WTC11 (cell line): ENCODE measurements around the gene VLDLR.

Experiments used
- MYBL2 ChIP-seq: sonication (generic); formaldehyde crosslinking; IDR thresholded peaks from 2 replicates; pipeline ENCODE4 v1.8.1; 2023; ENCODE audit warnings: mild to moderate bottlenecking, moderate library complexity, missing genetic modification reagents
- NFE2L1 ChIP-seq: sonication (generic); formaldehyde crosslinking; IDR thresholded peaks from 2 replicates; pipeline ENCODE4 v1.8.1; 2023; ENCODE audit warnings: missing genetic modification reagents
- SMAD3 ChIP-seq: sonication (generic); formaldehyde crosslinking; IDR thresholded peaks from 2 replicates; pipeline ENCODE4 v1.8.0; 2022; ENCODE audit warnings: missing genetic modification reagents, mild to moderate bottlenecking, borderline replicate concordance
- ZNF263 ChIP-seq: sonication (generic); formaldehyde crosslinking; IDR thresholded peaks from 2 replicates; pipeline ENCODE4 v1.8.1; 2022; ENCODE audit warnings: low read depth, mild to moderate bottlenecking, moderate library complexity, missing genetic modification reagents
- ZNF317 ChIP-seq: sonication (generic); formaldehyde crosslinking; IDR thresholded peaks from 2 replicates; pipeline ENCODE4 v1.8.1; 2023; ENCODE audit warnings: low read depth, mild to moderate bottlenecking, moderate library complexity, missing genetic modification reagents, borderline replicate concordance
- ZNF671 ChIP-seq: fragments of 250-450 bp; sonication (Bioruptor Pico); IDR thresholded peaks from 2 replicates; pipeline ENCODE4 v1.8.0; 2021; ENCODE audit warnings: mild to moderate bottlenecking
- TF ChIP-seq, protein P1 (sequence below): fragments of 200-600 bp; IDR thresholded peaks from 2 replicates; pipeline ENCODE4 v1.8.0; 2022; ENCODE audit warnings: antibody characterized with exemption
- TF ChIP-seq, protein P2 (sequence below): sonication (generic); formaldehyde crosslinking; IDR thresholded peaks from 2 replicates; pipeline ENCODE4 v1.8.1; 2023; ENCODE audit warnings: mild to moderate bottlenecking, missing genetic modification reagents, moderate library complexity

GRCh38 chr9:2673161-2673560, 51.6 kb downstream of the VLDLR start:
- TF ChIP-seq, protein P1, sequence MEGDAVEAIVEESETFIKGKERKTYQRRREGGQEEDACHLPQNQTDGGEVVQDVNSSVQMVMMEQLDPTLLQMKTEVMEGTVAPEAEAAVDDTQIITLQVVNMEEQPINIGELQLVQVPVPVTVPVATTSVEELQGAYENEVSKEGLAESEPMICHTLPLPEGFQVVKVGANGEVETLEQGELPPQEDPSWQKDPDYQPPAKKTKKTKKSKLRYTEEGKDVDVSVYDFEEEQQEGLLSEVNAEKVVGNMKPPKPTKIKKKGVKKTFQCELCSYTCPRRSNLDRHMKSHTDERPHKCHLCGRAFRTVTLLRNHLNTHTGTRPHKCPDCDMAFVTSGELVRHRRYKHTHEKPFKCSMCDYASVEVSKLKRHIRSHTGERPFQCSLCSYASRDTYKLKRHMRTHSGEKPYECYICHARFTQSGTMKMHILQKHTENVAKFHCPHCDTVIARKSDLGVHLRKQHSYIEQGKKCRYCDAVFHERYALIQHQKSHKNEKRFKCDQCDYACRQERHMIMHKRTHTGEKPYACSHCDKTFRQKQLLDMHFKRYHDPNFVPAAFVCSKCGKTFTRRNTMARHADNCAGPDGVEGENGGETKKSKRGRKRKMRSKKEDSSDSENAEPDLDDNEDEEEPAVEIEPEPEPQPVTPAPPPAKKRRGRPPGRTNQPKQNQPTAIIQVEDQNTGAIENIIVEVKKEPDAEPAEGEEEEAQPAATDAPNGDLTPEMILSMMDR: no peak
- TF ChIP-seq NFE2L1 (CRISPR knock-in tag): no peak
- TF ChIP-seq ZNF317: no peak
- no peak for TF ChIP-seq MYBL2 (CRISPR knock-in tag)
- no peak for TF ChIP-seq ZNF263 (CRISPR knock-in tag)
- TF ChIP-seq, protein P2, sequence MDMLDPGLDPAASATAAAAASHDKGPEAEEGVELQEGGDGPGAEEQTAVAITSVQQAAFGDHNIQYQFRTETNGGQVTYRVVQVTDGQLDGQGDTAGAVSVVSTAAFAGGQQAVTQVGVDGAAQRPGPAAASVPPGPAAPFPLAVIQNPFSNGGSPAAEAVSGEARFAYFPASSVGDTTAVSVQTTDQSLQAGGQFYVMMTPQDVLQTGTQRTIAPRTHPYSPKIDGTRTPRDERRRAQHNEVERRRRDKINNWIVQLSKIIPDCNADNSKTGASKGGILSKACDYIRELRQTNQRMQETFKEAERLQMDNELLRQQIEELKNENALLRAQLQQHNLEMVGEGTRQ: no peak
- TF ChIP-seq ZNF671: no peak
- TF ChIP-seq SMAD3: no peak
